Sciatic nerve (tissue), 2 donors: ENCODE results near the gene RAB40B. TPM values are rescaled to one million over a fixed set of nuclear protein-coding genes. Genes with fewer than 3 reads are reported as not detected.
"Not testable (repeated sequence)": the region's sequence is repeated elsewhere in the genome, so short reads cannot be mapped to it uniquely, and the experiment has no call there.

Experiments
- ATAC-seq: fragments of 200-7000 bp; cut with Tn5 transposase; one replicate; pipeline ENCODE4 v1.9.1; 2020; ENCODE audit warnings: mild to moderate bottlenecking, moderate library complexity
- DNase-seq: peaks from one replicate; pipeline ENCODE4 v3.0.0-alpha.2; 2020; ENCODE audit warnings: low spot score
- intact Hi-C: fragments of 100-400 bp; cut with DNase I; formaldehyde crosslinking; loops from one replicate; pipeline ENCODE4 v1.14.2; 2022
- total RNA-seq: library from RNA; stranded (reverse); fragmentation: NEBNext Ultra II Directional; extraction: Animal tissue kit (Norgen Biotek cat#: 25700); gene quantifications from one replicate; pipeline ENCODE4 v1.2.1, GENCODE V29; 2021
- donor health status: DM: no; HTN: no; CAD: no.
- donor health status: DM: no; HTN: no; CAD: no.

RAB40B gene
- 30.3 TPM for total RNA-seq

GRCh38 chr17:82698065-82698973, at the start of gene RAB40B:
RAB40B (minus strand) TSS chr17:82698698; CDS start chr17:82698596, 102 bp downstream.
- intact Hi-C loops, result no loop called here
- ATAC-seq (peak; percentile 99), DNase-seq (peak; percentile 99)

- DNase-seq, result no peak
- no peak for ATAC-seq
- intact Hi-C loops, result no loop called here
These were observed 47.0 kb upstream of the RAB40B start for GRCh38 chr17:82745524-82745923.

GRCh38 chr17:82744736-82745135, 46.2 kb upstream of the RAB40B start:
- intact Hi-C loops, DNase-seq, ATAC-seq: not testable (repeated sequence)

- intact Hi-C loops, result no loop called here
- no peak for DNase-seq
- peak; percentile 27 for ATAC-seq
These were observed 45.1 kb upstream of the RAB40B start for GRCh38 chr17:82743344-82744219.

GRCh38 chr17:82740906-82741759, 42.6 kb upstream of the RAB40B start:
- intact Hi-C loops, result no loop called here
- no peak for DNase-seq
- no peak for ATAC-seq

GRCh38 chr17:82737967-82738877, 39.7 kb upstream of the RAB40B start:
- ATAC-seq (peak; percentile 37), DNase-seq (peak; percentile 80)
- intact Hi-C loops, result loop anchor here (5.0 kb wide), 1 partner anchor 1816 kb away; no protein-coding TSS in a partner anchor

- intact Hi-C loops, result loop anchor here (5.0 kb wide), 1 partner anchor 1814 kb away; no protein-coding TSS in a partner anchor
- ATAC-seq (no peak), DNase-seq (no peak)
These were observed 38.1 kb upstream of the RAB40B start for GRCh38 chr17:82736511-82737185.

GRCh38 chr17:82734987-82735866, 36.7 kb upstream of the RAB40B start, which contains the start of gene FN3K:
FN3K (plus strand) TSS chr17:82735615; CDS start chr17:82735637, 22 bp downstream.
- intact Hi-C loops, result loop anchor here (5.0 kb wide), 1 partner anchor 1813 kb away; no protein-coding TSS in a partner anchor
- peak; percentile 87 for ATAC-seq
- DNase-seq, result peak; percentile 85

GRCh38 chr17:82732118-82732743, 33.7 kb upstream of the RAB40B start:
- intact Hi-C loops, result no loop called here

GRCh38 chr17:82729479-82730260, 31.2 kb upstream of the RAB40B start:
- DNase-seq (no peak), ATAC-seq (peak; percentile 18)
- intact Hi-C loops, result no loop called here

More at GRCh38 chr17:82732118-82732743, 33.7 kb upstream of the RAB40B start:
- ATAC-seq, result no peak
- no peak for DNase-seq

- intact Hi-C loops, result no loop called here
- ATAC-seq (no peak), DNase-seq (no peak)
These were observed 27.9 kb upstream of the RAB40B start for GRCh38 chr17:82726427-82726826.

- ATAC-seq, result no peak
- DNase-seq, result no peak
- intact Hi-C loops, result no loop called here
These were observed 24.8 kb upstream of the RAB40B start for GRCh38 chr17:82723169-82723807.

GRCh38 chr17:82722341-82723013, 24.0 kb upstream of the RAB40B start:
- DNase-seq (no peak), ATAC-seq (no peak)
- intact Hi-C loops, result no loop called here

GRCh38 chr17:82720204-82720603, 21.7 kb upstream of the RAB40B start:
- ATAC-seq (no peak), DNase-seq (no peak)
- intact Hi-C loops, result no loop called here
